Measurements from ENCODE around the gene CDCP1. TPM values are rescaled to one million over a fixed set of nuclear protein-coding genes. Genes with fewer than 3 reads are reported as not detected.

CDCP1 gene
- total RNA-seq, 6 experiments from 2014 or later, result 0.31 to 2.7 (median 0.83) TPM

GRCh38 chr3:45176912-45177311, 30.7 kb upstream of the CDCP1 start:
- Histone ChIP-seq H3K4me3 (no peak overlapping the region), H3K27me3 (no peaks in the 10 kb centered on the region), H3K27ac (no peak overlapping the region), H3K4me1 (no peaks in the 10 kb centered on the region), H3K9me3 (no peaks in the 10 kb centered on the region), H3K36me3 (no peaks in the 10 kb centered on the region)
- TF ChIP-seq, protein P1, sequence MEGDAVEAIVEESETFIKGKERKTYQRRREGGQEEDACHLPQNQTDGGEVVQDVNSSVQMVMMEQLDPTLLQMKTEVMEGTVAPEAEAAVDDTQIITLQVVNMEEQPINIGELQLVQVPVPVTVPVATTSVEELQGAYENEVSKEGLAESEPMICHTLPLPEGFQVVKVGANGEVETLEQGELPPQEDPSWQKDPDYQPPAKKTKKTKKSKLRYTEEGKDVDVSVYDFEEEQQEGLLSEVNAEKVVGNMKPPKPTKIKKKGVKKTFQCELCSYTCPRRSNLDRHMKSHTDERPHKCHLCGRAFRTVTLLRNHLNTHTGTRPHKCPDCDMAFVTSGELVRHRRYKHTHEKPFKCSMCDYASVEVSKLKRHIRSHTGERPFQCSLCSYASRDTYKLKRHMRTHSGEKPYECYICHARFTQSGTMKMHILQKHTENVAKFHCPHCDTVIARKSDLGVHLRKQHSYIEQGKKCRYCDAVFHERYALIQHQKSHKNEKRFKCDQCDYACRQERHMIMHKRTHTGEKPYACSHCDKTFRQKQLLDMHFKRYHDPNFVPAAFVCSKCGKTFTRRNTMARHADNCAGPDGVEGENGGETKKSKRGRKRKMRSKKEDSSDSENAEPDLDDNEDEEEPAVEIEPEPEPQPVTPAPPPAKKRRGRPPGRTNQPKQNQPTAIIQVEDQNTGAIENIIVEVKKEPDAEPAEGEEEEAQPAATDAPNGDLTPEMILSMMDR (IDR thresholded peaks at IDR 0.05), result no peak
- no peak for TF ChIP-seq POLR2A (IDR thresholded peaks at IDR 0.05)
- ATAC-seq (no peak), DNase-seq (no peak)
- 28% methylated on average over 4 of the region's 4 CpGs for WGBS (ENCODE audit: insufficient coverage, low coverage, low lambda C conversion rate, missing lambda C conversion rate)
- intact Hi-C loops (cut with DNase I), result no loop called here

- H3K36me3 ChIP-seq, result no peaks in the 10 kb centered on the region
- DNase-seq (no peak), ATAC-seq (no peak)
- H3K4me3 ChIP-seq, result no peak overlapping the region
- TF ChIP-seq, protein P1 (IDR thresholded peaks at IDR 0.05), result no peak
- no peak for TF ChIP-seq POLR2A (IDR thresholded peaks at IDR 0.05)
- H3K9me3 ChIP-seq, result no peaks in the 10 kb centered on the region
- no peaks in the 10 kb centered on the region for H3K27me3 ChIP-seq
- intact Hi-C loops (cut with DNase I), result no loop called here
- H3K4me1 ChIP-seq, result no peaks in the 10 kb centered on the region
- 34% methylated on average over 2 of the region's 2 CpGs for WGBS (ENCODE audit: insufficient coverage, low coverage, low lambda C conversion rate, missing lambda C conversion rate)
- H3K27ac ChIP-seq, result no peak overlapping the region
These were observed 28.1 kb upstream of the CDCP1 start for GRCh38 chr3:45174234-45174633.

DNA sequence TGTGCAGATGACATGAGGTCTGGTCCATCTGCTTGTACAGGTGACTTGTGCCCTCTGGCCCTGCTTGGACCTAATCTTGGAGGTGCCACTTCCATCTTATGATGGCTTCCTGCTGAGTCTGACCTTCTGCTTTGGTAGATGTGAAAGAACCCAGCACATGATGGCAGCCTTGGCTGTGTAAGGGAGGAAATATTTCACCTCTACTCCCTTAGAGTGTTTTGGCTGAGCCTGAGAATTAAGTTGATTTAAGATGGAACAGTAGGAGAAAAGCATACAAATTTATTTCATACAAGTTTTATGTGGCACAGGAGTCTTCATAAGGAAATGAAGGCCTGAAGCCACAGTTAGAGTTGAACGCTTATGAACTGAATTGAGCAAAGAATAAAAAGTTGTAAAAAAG, 27.6 kb upstream of the CDCP1 start:
- Histone ChIP-seq H3K27me3 (no peaks in the 10 kb centered on the region), H3K9me3 (no peaks in the 10 kb centered on the region), H3K27ac (no peak overlapping the region), H3K36me3 (no peaks in the 10 kb centered on the region), H3K4me3 (no peak overlapping the region), H3K4me1 (no peaks in the 10 kb centered on the region)
- ATAC-seq (no peak), DNase-seq (no peak)
- TF ChIP-seq, protein P1 (IDR thresholded peaks at IDR 0.05), result no peak
- TF ChIP-seq POLR2A (IDR thresholded peaks at IDR 0.05), result no peak
- intact Hi-C loops (cut with DNase I), result no loop called here
- WGBS (ENCODE audit: insufficient coverage, low coverage, low lambda C conversion rate, missing lambda C conversion rate), result 78% methylated on average over 1 of the region's 1 CpG

DNA sequence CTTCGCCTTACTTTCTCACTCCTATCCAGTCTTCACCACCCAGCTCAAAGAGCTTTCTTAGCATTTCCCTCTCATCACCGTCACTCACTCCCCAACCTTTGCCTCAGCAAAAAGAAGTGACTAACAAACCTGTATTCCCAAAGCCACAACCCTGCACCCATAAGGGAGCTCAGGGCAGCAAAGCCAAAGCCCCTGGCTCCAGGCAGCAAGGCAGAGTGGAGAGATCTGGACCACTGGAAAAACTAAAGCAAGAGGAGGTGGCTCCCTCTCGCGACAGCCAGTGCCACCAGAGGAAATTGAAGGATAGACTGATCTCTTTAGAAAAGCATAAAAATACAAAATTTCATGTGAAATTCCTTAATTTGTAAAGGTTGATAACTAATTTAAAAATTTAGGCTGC, 25.1 kb upstream of the CDCP1 start:
- TF ChIP-seq POLR2A (IDR thresholded peaks at IDR 0.05), result no peak
- TF ChIP-seq, protein P1 (IDR thresholded peaks at IDR 0.05), result no peak
- WGBS (ENCODE audit: insufficient coverage, low coverage, low lambda C conversion rate, missing lambda C conversion rate), result 91% methylated on average over 3 of the region's 4 CpGs
- H3K9me3 ChIP-seq, result no peaks in the 10 kb centered on the region
- no peaks in the 10 kb centered on the region for H3K36me3 ChIP-seq
- ATAC-seq (no peak), DNase-seq (no peak)
- H3K4me1 ChIP-seq, result no peaks in the 10 kb centered on the region
- H3K27ac ChIP-seq, result no peak overlapping the region
- intact Hi-C loops (cut with DNase I), result no loop called here
- H3K4me3 ChIP-seq, result no peak overlapping the region
- no peaks in the 10 kb centered on the region for H3K27me3 ChIP-seq

DNA sequence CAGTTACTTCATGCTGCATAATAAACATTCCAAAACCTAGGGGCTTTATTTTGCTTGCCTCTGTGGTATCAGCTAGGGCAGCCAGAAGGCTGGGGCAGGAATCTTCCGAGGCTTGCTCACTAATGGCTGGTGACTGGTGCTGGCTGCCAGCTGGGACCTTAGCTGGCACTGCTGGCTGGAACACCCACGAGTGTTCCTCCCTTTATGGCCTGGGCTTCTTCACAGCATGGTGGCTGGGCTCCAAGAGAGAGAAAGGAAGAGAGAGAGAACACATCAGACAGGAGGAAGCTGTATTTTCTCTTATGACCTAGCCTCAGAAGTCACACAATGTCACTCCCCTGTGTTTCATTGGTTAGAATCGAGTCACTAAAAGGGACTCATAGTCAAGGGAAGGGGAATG, 23.9 kb upstream of the CDCP1 start:
- WGBS (ENCODE audit: insufficient coverage, low coverage, low lambda C conversion rate, missing lambda C conversion rate), result 41% methylated on average over 2 of the region's 3 CpGs
- H3K27ac ChIP-seq, result no peak overlapping the region
- no peaks in the 10 kb centered on the region for H3K27me3 ChIP-seq
- no peaks in the 10 kb centered on the region for H3K36me3 ChIP-seq
- intact Hi-C loops (cut with DNase I), result no loop called here
- H3K4me1 ChIP-seq, result no peaks in the 10 kb centered on the region
- H3K9me3 ChIP-seq, result no peaks in the 10 kb centered on the region
- TF ChIP-seq POLR2A (IDR thresholded peaks at IDR 0.05), result no peak
- TF ChIP-seq, protein P1 (IDR thresholded peaks at IDR 0.05), result no peak
- ATAC-seq (peak in 1 of 4 donors; percentile 22), DNase-seq (no peak)
- H3K4me3 ChIP-seq, result no peak overlapping the region

Data from right lobe of liver (tissue), 6 donors.